HG03565 (cell line): Measurements from ENCODE around the gene PTTG1IP.

ENCODE experiments used
- ATAC-seq: cut with Tn5 transposase; IDR thresholded peaks from one replicate; pipeline ENCODE4 v1.9.1; 2021; ENCODE audit warnings: mild to moderate bottlenecking, moderate library complexity; ENCODE audit not compliant: unreplicated experiment

Gene PTTG1IP

DNA sequence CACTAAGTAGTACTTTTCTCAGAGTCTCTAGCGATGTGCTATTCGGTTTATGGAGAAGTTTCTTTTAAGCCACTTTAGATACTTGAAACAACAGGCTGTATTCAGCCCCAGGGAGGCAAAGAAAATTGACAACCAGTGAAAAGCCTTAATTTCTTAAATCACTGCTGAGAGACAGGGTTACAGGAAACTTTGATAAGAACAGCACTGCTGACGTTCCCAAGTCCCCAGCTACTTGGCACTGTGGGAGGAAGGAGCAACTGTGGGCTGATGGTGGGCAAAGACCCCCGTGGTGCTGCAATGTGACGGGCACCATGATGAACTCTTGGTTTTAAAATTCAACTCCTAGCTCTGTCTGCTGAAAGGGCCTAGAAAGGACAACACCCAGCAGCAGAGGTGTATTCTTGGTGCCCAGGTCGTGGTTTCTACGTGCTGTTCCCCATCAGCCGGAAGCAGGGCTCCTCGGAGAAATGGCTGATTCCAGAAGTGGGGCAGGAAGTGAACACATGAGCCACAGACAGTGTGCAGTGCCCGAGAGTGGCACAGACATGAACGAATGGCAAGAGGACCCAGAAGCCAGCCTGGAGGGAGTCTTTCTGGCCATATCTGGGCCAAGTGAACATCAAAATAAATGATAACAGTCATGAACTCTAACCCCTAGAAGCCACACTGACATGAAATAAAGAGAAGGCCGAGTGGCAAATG, 5.3 kb downstream of the PTTG1IP start:
- no peak for ATAC-seq

DNA sequence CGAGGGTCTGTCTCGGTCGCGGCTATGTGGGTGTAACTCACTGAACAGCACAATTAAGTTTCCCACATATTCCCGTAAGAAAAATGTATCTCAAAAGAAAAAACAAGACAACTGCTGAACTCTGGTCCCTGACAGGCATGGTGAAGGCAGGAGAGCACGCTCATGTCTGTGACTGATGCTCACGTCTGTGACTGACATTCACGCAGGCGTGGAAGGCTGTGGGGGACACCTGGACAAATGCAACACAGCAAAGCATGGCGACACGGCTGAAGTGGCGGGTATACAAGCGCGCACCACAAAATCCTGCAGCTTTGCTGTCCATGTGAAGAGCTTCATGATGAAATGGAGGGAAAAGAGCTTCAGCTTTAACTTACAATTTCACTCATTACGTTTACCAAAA, 6.0 kb downstream of the PTTG1IP start:
- ATAC-seq: no peak

DNA sequence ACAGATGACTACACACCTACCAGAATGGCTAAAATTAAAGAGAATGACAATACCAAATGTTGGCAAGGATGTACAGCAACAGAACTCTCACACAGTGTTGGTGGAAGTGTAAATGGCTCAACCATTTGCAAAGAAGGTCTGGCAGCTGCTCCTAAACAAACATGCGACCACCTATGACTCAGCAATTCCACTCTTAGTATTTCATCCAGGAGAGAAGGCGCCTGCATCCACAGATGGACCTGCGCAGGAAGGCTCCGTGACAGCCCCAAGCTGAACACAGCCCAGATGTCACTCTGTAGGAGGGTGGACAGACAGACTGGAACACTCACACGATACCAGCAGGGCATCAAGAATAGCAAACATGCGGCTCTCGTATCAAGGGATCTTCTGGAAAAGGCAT, 6.7 kb downstream of the PTTG1IP start:
- ATAC-seq: no peak

- no peak for ATAC-seq
Measured at GRCh38 chr21:44865561-44866280, 7.8 kb downstream of the PTTG1IP start.

GRCh38 chr21:44862869-44863685, 10.4 kb downstream of the PTTG1IP start:
- no peak for ATAC-seq

GRCh38 chr21:44858791-44859190, 14.7 kb downstream of the PTTG1IP start:
- no peak for ATAC-seq

DNA sequence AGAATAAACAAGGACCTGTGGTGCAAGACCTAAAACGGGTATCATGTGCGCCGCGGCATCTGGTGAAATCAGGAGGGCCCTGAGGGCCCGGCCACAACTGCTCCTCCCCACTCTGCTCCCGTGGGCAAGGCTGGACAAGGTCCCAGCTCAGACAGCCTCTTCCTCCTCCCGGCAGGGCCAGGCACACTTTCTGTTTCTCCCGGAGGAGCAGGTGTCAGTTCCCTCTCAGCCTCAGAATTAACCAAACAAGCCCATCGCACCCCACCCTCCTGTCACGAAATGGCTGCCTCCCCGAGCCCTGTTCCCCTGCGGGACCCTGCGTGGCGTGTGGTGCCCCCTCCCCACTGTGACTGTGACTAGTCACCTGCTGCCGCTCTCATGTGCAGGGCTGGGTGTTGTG, 15.2 kb downstream of the PTTG1IP start:
- ATAC-seq: no peak

DNA sequence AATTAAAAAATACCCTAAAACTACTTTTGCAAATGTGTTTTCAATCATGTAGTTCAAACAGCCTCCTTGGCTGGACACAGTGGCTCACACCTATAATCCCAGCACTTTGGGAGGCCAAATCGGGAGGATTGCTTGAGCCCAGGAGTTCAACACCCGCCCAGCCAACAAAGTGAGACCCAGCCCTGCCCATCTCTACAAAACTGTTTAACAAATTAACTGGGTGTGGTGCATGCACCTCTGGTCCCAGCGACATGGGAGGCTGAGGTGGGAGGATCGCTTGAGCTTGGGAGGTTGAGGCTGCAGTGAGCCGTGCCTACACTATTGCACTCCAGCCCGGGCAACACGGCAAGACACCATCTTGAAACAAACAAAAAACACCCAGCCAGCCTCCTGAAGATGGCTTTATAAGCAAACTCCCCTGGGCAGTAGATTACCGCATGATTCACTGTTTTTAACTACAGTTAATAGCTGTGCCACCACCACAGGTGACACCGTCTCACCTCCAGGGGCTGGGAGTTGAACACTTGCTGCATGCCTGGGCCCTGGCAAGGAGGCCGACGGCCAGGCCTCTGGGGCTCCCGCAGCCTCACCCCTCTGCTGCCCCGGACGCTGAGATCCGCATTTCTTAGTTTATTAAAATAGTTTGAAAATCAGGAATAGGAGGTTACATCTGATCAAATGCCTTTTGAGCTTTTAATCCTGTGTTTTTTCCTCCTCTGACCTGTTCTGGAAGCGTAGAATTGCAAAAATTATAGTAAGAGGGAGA, 16.2 kb downstream of the PTTG1IP start:
- ATAC-seq: no peak

DNA sequence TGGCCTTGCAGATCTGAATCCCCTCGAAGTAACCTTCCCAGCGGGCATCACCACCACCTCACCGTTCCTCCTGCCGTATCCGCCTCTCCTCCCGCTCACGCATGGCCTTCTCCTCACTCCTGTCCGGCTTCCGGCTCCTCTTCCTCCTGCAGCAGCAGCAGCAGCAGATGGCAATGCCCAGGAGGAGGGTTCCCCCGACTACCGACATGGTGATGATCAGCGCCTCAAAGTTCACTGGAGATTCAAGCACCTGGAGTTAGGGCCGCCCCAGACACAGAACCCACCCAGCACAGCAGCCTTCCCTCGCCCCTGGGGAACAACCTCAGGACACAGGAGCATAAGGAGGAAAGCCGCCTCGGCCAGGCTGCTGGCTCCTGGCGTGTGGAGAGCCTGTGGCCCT, 17.4 kb downstream of the PTTG1IP start:
- ATAC-seq: no peak

GRCh38 chr21:44855572-44855971, 17.9 kb downstream of the PTTG1IP start:
- ATAC-seq: no peak

DNA sequence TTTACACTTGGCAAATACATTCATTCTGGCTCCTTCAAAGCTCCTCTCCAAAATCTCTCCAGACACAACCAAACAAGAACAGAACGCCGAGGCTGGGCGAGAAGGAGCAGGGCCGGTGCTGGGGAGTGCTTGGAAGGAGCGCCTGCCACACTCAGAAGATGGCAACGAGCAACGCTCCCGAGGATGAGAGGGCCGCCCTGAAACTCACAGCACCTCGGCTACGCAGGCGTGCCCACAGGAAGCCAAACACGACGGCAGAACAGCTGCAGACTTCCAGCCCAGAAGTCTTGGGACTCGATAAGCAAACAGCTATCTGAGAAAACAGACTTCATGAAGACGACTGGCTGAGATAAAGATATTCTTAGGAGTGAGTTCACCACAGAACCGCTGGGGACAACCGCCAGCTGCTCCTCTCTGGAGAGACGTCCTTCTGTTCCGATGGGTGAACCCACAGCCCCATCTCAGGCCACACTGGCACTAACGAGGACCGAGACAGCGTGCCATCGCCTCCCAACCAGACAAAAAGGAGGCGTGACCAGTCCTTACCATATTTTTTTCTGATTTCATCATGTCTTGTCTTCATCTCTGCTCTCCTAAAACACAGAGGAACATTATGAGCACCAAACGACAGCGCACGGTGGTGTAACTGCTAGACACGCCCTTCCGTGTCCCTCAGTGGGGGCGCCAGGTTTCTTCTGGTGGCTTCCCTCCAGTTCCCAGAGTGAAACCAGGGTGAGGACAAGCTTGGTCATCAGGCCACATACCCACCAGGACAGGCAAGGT, 18.6 kb downstream of the PTTG1IP start:
- no peak for ATAC-seq

- no peak for ATAC-seq
Measured at GRCh38 chr21:44854391-44854663, 19.2 kb downstream of the PTTG1IP start.

GRCh38 chr21:44853601-44854390, 19.7 kb downstream of the PTTG1IP start:
- no peak for ATAC-seq

GRCh38 chr21:44850905-44851657, 22.4 kb downstream of the PTTG1IP start:
- no peak for ATAC-seq

DNA sequence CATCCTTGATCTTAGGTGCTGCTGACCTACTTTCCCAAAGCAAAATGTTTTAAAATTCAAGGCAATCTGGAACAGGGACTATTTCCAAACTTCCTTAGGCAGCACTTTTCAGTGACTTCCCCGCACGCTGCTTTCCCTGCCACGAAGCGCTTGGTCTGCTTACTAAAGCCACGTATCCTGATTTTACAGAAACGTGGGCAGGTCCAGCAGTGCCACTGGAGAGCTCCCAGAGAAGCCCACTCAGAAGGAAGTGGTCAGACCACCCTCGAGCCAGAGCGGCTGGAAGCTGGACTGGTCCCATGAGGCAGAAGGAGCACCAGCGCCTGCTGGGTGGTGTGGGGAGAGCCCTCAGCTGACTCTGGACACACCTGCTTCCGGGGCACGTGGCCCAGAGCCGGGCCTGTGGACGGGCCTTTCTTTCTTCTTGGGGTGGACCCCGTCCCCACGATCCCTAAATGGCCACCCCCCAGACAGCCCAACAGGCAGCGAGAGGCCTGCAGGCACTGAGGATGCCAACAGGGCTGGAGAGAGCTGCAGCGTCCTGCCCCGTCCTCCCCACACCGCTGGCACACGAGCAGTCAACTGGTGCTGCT, 23.2 kb downstream of the PTTG1IP start:
- ATAC-seq: no peak

- ATAC-seq: no peak
Measured at GRCh38 chr21:44849616-44850130, 23.8 kb downstream of the PTTG1IP start.

DNA sequence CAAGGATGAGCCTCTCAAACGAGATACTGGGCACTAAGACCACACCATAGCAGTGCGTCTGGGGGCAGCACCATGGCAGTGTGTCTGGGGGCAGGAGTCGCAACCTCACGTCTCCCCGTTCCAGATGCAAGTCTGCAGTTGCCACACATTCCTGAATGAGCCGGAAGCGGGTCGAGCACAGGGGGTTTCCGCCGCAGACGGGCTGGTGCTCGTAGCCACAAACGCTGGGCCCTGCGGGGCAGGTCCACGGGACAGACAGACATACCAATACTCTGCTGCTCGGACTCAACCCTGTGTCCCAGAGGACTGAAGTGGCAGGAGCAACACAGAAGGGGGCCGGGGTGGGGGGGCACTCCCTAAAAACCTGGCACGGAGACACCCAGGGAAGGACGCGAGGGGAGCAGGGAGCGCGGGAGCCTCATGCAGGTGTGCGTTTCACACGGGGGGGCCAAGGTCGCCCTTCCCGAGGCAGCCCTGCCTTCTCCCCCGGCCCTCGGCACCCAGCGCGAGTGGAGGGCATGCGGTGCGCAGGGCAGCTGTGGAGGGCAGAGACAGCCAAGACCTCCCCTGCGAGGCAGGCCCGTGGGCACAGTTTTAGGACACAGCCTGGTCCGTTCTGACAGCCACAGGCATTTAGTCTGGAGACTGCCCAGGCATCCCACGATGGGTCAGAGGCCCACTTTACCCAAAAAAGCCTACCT, 24.5 kb downstream of the PTTG1IP start:
- ATAC-seq: no peak
